ENCODE results near the gene EMILIN2.

Gene EMILIN2

DNA sequence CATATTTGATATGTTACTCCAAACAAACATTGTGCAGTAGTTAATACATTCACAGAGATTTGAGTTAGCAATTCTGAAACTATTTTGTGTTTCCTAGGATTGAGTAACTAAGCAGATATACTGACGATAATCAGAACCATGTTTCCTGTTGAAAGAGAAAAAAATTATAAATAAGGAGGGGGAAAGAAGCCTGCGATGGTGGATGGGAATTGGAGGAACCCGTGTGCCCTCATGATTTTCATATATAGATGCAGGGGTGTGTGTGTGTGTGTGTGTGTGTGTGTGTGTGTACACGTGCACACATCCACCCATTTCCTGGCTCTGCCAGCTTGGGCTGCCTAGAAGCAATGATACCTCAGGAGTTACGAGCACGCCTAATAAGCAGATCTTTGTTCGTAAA is 109.2 kb downstream of the EMILIN2 start:
- DNase-seq (ENCODE audit: low read depth) = no peak

DNA sequence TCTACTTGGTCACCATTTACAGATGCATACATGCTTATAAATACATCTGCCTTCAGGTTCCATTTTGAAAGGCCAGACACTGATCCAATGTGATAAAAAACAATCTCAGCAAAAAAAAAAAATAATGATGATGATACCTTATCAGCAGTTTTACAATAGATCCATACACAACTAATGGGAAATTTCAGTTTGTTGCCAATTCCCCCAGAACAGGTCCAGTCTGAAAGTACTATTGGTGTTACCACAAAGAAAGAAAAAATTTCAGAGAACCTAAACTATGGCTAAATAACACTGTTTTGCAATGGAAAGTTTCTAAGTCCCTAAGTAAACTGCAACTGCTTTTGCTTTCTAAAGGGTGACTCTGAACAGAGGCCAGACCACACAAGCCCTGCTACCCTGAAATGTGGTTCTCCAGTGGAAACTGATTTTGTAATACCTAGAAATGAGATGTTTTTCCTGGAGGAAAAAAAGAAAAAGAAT is 112.1 kb downstream of the EMILIN2 start:
- DNase-seq (ENCODE audit: low read depth) = peak; percentile 86

DNA sequence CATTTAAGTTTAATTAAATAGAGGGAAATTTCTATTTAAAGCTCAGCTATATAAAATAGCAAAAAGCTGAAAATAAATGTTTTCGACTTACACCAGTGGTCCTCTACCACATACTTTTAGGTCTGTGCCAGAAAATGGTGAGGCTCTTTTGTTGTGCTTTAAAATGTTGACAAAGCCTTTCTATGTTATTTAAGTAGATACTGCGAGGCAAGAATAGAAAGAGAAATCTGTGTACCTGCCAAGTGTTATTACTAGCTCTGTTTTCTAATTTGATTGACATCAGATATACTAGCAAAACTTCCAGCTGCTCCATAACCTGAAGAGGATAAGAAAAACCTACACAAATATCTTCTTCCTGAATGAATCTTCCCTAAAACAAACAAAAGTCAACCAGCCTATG is 112.5 kb downstream of the EMILIN2 start:
- no peak for DNase-seq (ENCODE audit: low read depth)

DNA sequence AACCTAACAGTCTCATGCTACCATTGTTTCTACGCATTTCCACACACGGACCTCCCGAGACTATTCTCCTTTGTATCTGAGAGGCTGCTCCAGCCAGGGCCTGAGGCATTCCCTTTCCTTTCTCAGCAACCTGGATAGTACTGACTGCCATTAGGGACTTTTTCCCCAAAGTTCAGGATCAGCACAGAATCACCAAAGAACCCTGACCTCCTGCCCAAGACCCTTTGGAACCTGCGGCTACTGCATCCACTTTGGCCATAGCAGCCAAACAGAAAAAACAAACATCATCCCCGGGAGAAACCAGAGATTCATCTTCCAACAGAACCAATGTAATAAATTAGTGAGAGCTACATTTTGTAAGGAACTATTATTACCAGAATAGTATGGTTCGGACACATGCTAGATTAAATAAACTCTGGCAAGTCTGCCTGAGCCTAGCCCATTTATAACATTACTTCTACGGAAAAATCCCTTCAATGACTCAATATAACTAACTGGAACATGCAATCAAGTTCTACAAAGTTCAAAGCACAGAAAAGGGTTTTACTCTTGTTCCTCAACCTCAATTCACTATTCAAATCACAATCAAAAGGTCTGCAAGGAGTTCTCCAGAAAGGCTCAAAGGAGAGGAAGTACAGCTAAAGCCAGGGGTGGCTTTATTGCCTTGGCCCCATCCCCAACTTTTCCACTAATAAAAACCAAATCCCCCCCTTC is 114.3 kb downstream of the EMILIN2 start:
- no peak for DNase-seq (ENCODE audit: low read depth)

DNA sequence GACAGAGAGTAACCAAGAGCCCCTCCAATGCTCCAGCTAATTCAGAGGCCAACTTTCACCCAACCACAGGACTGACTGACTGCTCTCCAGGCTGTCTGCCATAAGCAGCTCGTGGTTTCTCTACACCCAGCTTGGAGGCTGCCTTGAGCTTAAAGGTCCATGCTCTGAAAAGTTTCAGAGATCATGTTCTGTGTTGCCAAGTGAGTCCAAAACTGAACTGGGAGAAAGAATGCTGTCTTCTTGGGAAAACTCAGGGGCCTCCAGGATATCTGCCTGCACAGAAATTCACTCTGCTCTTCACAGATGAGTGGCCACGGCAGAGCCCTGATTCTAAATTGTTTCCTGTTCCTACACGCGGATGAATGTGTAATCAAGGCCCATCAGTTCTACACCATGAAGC is 115.0 kb downstream of the EMILIN2 start:
- peak; percentile 48 for DNase-seq (ENCODE audit: low read depth)

DNA sequence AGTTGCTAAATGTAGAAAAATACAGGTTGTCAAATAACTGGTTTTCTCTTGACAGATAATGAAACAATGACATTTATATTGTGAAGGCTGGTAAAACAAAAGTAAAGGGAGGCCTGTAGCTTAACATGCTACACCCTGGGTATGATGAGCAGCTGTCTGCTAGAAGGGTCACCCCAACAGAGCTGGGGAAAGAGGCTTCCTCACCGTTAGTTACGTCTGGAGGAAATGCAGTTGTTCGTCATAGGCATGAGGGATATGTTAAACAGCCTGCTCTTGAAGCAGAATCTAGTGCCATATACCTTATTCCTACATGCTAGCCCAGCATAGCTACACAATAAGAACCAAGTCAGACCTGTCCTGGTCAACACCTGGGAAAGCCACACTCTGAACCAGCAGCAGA is 116.2 kb downstream of the EMILIN2 start:
- DNase-seq (ENCODE audit: low read depth) = no peak

DNA sequence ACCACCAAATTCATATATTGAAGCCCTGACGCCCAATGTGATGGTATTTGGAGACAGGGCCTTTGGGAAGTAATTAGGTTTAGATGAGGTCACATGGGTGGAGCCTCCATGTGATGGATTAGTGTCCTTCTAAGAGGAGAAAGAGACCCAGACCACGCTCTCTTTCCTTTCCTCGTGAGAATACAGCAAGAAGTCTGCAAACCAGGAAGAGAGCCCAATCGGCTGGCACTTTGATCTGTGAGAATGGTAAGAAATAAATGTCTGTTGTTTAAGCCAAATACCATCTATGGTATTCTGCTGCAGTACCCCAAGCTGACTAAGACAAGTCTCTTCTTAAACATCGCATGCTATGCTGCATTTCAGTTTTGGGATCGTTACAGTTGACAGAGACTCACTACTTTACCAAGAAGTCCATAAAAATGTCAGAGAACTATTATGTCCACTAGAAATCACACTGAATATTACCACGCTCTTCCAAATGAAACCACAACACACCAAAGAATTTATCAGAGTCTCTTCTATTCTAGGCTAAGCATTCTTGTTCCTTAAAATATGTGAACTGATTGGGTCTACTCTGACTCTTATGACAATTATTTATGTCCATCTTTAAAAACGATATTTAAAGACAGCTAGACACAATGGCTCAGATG is 117.7 kb downstream of the EMILIN2 start:
- DNase-seq (ENCODE audit: low read depth) = no peak

All from amniotic epithelial cell (primary cell).